GM12875 (cell line): ENCODE measurements around the gene SLC16A11.

Experiments used
- H3K4me3 ChIP-seq: one replicate; pipeline ENCODE4 v1.5.1; 2011; ENCODE audit warnings: low read depth, low read length, control low read depth
- CTCF ChIP-seq: IDR thresholded peaks from 2 replicates; pipeline ENCODE4 v1.5.1; 2011; ENCODE audit warnings: low read depth, mild to moderate bottlenecking, control low read depth, inconsistent platforms, low read length, moderate library complexity, borderline replicate concordance; ENCODE audit not compliant: insufficient read depth

Gene SLC16A11

GRCh38 chr17:7011942-7012254 lies 32.0 kb downstream of the SLC16A11 start:
- TF ChIP-seq CTCF = no peak
- H3K4me3 ChIP-seq = peak overlapping the region; percentile 78

- H3K4me3 ChIP-seq = peak overlapping the region; percentile 78
- TF ChIP-seq CTCF = no peak
Observed at GRCh38 chr17:7011415-7011814, 32.5 kb downstream of the SLC16A11 start.

- no peak overlapping the region for H3K4me3 ChIP-seq
- no peak for TF ChIP-seq CTCF
Observed at GRCh38 chr17:7010523-7010922, 33.4 kb downstream of the SLC16A11 start.

- no peak for TF ChIP-seq CTCF
Observed at GRCh38 chr17:7007143-7007542, 36.7 kb downstream of the SLC16A11 start.

GRCh38 chr17:7005716-7006115 lies 38.2 kb downstream of the SLC16A11 start:
- H3K4me3 ChIP-seq = no peak overlapping the region
- no peak for TF ChIP-seq CTCF

More at GRCh38 chr17:7007143-7007542, 36.7 kb downstream of the SLC16A11 start:
- H3K4me3 ChIP-seq = no peak overlapping the region

- peak; percentile 53; the same call in 1 of the 2 replicates for TF ChIP-seq CTCF
- H3K4me3 ChIP-seq = no peak overlapping the region
Observed at GRCh38 chr17:7004398-7005253, 39.3 kb downstream of the SLC16A11 start.

- TF ChIP-seq CTCF = no peak
- H3K4me3 ChIP-seq = no peak overlapping the region
Observed at GRCh38 chr17:7003745-7004144, 40.1 kb downstream of the SLC16A11 start.
